Measurements from ENCODE around the gene WAC.

DNA sequence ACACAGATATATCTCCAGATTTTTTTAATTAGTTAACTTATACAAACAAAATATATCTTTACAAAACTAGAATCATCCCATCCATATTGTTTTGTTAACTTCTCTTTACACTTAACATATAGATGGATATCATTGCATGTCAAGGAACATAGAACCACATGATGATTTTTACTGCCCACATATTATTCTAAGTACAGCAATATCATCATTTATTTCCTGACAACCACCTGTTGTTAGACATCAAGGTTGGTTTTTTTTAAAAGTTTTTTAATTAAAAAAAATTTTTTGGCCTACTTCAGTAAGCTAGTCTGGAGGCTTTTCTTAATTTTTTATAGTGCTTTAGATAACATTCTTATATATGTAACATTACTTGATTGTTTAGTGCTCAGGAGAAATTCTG, 105.5 kb downstream of the WAC start:
- TF ChIP-seq, protein P1, sequence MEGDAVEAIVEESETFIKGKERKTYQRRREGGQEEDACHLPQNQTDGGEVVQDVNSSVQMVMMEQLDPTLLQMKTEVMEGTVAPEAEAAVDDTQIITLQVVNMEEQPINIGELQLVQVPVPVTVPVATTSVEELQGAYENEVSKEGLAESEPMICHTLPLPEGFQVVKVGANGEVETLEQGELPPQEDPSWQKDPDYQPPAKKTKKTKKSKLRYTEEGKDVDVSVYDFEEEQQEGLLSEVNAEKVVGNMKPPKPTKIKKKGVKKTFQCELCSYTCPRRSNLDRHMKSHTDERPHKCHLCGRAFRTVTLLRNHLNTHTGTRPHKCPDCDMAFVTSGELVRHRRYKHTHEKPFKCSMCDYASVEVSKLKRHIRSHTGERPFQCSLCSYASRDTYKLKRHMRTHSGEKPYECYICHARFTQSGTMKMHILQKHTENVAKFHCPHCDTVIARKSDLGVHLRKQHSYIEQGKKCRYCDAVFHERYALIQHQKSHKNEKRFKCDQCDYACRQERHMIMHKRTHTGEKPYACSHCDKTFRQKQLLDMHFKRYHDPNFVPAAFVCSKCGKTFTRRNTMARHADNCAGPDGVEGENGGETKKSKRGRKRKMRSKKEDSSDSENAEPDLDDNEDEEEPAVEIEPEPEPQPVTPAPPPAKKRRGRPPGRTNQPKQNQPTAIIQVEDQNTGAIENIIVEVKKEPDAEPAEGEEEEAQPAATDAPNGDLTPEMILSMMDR (IDR thresholded peaks at IDR 0.05): no peak
- no peak for TF ChIP-seq POLR2A (IDR thresholded peaks at IDR 0.05)

Data from thyroid gland (tissue), 4 donors.